Midbrain (tissue), 1 donor: ENCODE data around the gene NLRP12.
A peak's percentile ranks its signal among the peaks of the same experiment; 100 is the strongest.
"Not testable (repeated sequence)": the region's sequence is repeated elsewhere in the genome, so short reads cannot be mapped to it uniquely, and the experiment has no call there.

Experiments
- DNase-seq: peaks from one replicate; lab custom pipeline; 2025; lab: John Stamatoyannopoulos, UW

NLRP12 gene

DNA sequence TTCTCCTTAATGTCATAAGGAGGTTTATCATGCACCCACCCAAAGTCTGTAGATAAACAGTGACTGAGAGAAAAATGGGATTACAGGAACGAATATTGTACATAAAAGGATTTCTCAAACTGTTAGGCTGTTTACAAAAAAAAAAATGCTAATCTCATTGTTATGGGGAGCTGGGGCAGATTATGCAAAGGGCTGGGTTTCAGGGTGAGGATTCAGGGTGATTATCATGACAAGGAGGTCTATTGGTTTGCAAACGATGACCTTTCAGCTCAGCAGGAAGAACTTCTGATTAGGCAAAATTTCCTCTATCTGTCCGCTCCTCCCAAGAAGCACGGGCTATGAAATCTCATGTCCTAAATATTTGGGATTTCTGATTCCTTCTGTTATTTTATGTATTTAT is 41.4 kb downstream of the NLRP12 start:
- no peak for DNase-seq

DNA sequence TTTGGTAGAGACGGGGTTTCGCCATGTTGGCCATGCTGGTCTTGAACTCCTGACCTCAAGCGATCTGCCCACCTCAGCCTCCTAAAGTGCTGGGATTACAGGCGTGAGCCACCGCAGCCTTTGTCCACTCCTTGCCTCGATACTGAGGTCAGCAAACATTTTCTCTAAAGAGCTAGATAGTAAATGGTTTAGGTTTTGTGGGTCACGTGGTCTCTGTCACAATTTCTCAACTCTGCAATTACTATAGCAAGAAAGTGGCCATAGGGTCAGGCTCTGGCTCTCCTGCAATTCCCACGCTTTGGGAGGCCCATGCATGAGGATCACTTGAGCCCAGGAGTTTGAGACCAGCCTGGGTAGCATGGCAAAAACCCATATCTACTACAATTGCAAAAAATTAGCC is 42.8 kb downstream of the NLRP12 start:
- DNase-seq = not testable (repeated sequence)

DNA sequence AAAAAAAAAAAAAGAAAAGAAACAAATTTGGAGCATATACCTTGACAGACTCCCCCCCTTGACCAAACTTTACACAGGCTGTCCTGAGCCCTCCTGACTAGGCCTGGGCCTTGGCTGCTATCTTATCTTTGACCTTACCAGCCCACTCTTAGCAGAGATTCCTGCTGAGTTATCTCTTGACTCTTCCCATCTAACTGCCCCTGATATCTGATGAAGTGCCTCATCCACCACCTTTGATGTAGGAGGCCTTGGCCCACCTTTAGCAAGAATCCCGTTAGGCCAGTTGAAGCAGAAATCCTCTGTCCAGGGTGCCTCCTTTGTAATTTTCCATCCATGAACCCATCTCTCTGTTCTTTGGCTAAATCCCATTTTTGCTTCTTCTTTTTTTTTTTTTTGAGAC is 43.6 kb downstream of the NLRP12 start:
- DNase-seq = no peak

- no peak for DNase-seq
Measured at GRCh38 chr19:53775524-53775923, 48.6 kb downstream of the NLRP12 start.

- not testable (repeated sequence) for DNase-seq
Measured at GRCh38 chr19:53774491-53774890, 49.6 kb downstream of the NLRP12 start.

GRCh38 chr19:53773999-53774398 is 50.1 kb downstream of the NLRP12 start:
- no peak for DNase-seq

DNA sequence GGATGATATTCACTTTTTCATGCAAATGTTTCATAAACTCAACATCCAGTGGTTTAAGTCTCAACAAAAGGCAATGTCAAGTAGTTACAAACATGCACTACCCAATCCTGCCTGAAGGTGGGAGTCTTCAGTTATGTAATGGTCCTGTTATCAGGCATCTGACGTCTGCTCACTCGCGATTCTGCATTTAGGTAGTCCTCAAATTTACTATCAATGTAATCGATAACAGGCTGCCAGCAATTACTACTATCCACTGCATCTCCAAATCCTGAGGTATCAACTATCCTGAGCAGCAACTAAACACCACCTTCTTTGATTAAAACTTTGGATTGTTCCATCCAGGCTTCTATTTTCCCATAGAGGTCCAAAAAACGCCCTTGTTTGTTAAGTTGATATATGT is 51.2 kb downstream of the NLRP12 start:
- DNase-seq = peak; percentile 35

- no peak for DNase-seq
Measured at GRCh38 chr19:53771144-53771543, 53.0 kb downstream of the NLRP12 start.

DNA sequence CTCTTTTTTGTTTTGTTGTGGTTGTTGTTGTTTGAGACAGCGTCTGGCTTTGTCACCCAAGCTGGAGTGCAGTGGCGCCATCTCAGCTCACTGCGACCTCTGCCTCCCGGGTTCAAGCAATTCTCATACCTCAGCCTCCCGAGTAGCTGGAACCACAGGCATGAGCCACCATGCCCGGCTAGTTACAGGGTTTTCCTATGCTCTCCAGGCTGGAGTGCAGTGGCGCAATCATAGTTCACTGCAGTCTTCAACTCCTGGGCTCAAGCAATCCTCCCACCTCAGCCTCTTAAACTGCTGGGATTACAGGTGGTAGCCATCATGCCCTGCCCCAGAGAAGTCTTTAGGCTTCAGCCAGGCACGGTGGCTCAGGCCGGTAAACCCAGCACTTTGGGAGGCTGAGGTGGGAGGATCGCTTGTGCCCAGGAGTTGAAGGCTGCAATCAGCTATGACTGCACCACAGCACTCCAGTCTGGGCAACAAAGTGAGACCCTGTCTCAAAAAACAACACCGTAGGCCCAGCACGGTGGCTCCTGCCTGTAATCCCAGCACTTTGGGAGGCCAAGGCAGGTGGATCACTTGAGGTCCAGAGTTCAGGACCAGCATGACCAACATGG is 54.3 kb downstream of the NLRP12 start:
- DNase-seq = not testable (repeated sequence)

GRCh38 chr19:53768401-53768800 is 55.7 kb downstream of the NLRP12 start:
- no peak for DNase-seq

- not testable (repeated sequence) for DNase-seq
Measured at GRCh38 chr19:53758991-53759390, 65.1 kb downstream of the NLRP12 start.
